ENCODE measurements around the gene SLC5A9.

DNA sequence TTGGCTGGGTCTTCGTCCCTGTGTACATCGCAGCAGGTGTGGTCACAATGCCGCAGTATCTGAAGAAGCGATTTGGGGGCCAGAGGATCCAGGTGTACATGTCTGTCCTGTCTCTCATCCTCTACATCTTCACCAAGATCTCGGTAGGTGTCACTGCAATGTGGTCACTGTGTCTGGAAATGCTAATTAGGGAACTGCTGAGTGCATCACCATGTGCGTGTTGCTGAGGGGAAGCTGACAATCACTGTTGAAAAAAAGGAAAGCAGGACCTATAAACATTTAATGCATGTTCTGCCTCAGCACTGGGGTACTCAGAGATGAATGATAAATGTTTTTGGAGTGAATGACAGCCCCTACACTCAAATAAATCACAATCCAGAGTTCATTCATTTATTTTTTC lies 6.8 kb downstream of the SLC5A9 start:
- TF ChIP-seq, protein P1, sequence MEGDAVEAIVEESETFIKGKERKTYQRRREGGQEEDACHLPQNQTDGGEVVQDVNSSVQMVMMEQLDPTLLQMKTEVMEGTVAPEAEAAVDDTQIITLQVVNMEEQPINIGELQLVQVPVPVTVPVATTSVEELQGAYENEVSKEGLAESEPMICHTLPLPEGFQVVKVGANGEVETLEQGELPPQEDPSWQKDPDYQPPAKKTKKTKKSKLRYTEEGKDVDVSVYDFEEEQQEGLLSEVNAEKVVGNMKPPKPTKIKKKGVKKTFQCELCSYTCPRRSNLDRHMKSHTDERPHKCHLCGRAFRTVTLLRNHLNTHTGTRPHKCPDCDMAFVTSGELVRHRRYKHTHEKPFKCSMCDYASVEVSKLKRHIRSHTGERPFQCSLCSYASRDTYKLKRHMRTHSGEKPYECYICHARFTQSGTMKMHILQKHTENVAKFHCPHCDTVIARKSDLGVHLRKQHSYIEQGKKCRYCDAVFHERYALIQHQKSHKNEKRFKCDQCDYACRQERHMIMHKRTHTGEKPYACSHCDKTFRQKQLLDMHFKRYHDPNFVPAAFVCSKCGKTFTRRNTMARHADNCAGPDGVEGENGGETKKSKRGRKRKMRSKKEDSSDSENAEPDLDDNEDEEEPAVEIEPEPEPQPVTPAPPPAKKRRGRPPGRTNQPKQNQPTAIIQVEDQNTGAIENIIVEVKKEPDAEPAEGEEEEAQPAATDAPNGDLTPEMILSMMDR (conservative IDR thresholded peaks at IDR 0.05; ENCODE audit: low read length): no peak
- TF ChIP-seq EZH2phosphoT487 (IDR thresholded peaks at IDR 0.05; ENCODE audit: borderline replicate concordance): no peak

Measured in Loucy (cell line).